Thyroid gland (tissue), 4 donors: ENCODE data around the gene ETV1. TPM values are rescaled to one million over a fixed set of nuclear protein-coding genes. Genes with fewer than 3 reads are reported as not detected.

Source experiments
- DNase-seq, 2 donors: peaks; one replicate each; pipeline ENCODE4 v3.0.0-alpha.2; 2019
- H3K27ac ChIP-seq, 3 donors: fragments of 200-600 bp; sonication (generic); 1 replicate in 2 of 3; 2 replicates in 1 of 3; pipeline ENCODE4 v1.5.1; 2016 to 2019; ENCODE audit warnings: mild to moderate bottlenecking in 1 of 3, moderate library complexity in 1 of 3
- H3K27me3 ChIP-seq: fragments of 200-600 bp; sonication (generic); one replicate; pipeline ENCODE4 v1.5.1; 2019
- H3K36me3 ChIP-seq, 2 donors: fragments of 200-600 bp; sonication (generic); one replicate each; pipeline ENCODE4 v1.5.1; 2016 to 2019
- H3K4me1 ChIP-seq, 2 donors: fragments of 200-600 bp; sonication (generic); one replicate each; pipeline ENCODE4 v1.5.1; 2017 to 2019
- H3K4me3 ChIP-seq, 3 donors: fragments of 200-600 bp; sonication (generic); replicated peaks in 1 of 3; 1 replicate in 2 of 3; 2 replicates in 1 of 3; pipeline ENCODE4 v1.5.1; 2016; ENCODE audit warnings: mild to moderate bottlenecking in 1 of 3
- H3K9me3 ChIP-seq: fragments of 200-600 bp; sonication (generic); one replicate; pipeline ENCODE4 v1.5.1; 2017
- CTCF ChIP-seq, 6 experiments: fragments of 200-600 bp in 3 of 6; fragments of 450-650 bp in 3 of 6; sonication (generic) in 3 of 6; IDR thresholded peaks; one replicate each; pipeline ENCODE4 v1.5.1; 2016 to 2019; ENCODE audit warnings: antibody characterized with exemption in 6 of 6, mild to moderate bottlenecking in 2 of 6, inconsistent platforms in 1 of 6, moderate library complexity in 1 of 6
- POLR2A ChIP-seq, 2 donors: fragments of 450-650 bp; IDR thresholded peaks; one replicate each; pipeline ENCODE4 v1.6.1; 2017; ENCODE audit warnings: antibody characterized with exemption in 2 of 2, mild to moderate bottlenecking in 2 of 2, moderate library complexity in 1 of 2
- WGBS, 2 donors: methylation state at CpG; one replicate each; pipeline ENCODE4 v1.1.5; 2017; 5-methylcytosine and 5-hydroxymethylcytosine counted together
- intact Hi-C: fragments of 100-400 bp; cut with DNase I; formaldehyde crosslinking; loops from one replicate; pipeline ENCODE4 v1.15.1; 2023
- small RNA-seq: library from RNA; depleted of rRNA; stranded (forward); fragments of <200 nt; gene quantifications from one replicate; pipeline ENCODE3, GENCODE V24; 2016
- total RNA-seq, 4 donors: library from RNA; depleted of rRNA; stranded (reverse); fragments of >200 nt; gene quantifications; one replicate each; pipeline ENCODE4 v1.2.3, GENCODE V29; 2016

ETV1 gene
- total RNA-seq, 4 donors from 2014 or later = 5.9 to 18.6 (median 9.4) TPM

GRCh38 chr7:13848681-13849131 is 140.8 kb downstream of the ETV1 start:
- no peak overlapping the region for H3K4me3 ChIP-seq
- intact Hi-C loops = no loop called here
- 75 to 85% methylated on average over 5 of the region's 5 CpGs for WGBS, 2 donors
- H3K9me3 ChIP-seq = no peaks in the 10 kb centered on the region
- TF ChIP-seq POLR2A (IDR thresholded peaks at IDR 0.05) = no peak
- no peak for TF ChIP-seq CTCF (IDR thresholded peaks at IDR 0.05)
- no peak overlapping the region for H3K27ac ChIP-seq
- no peaks in the 10 kb centered on the region for H3K36me3 ChIP-seq
- H3K4me1 ChIP-seq = no peaks in the 10 kb centered on the region
- no peak for DNase-seq
- H3K27me3 ChIP-seq = no peaks in the 10 kb centered on the region

DNA sequence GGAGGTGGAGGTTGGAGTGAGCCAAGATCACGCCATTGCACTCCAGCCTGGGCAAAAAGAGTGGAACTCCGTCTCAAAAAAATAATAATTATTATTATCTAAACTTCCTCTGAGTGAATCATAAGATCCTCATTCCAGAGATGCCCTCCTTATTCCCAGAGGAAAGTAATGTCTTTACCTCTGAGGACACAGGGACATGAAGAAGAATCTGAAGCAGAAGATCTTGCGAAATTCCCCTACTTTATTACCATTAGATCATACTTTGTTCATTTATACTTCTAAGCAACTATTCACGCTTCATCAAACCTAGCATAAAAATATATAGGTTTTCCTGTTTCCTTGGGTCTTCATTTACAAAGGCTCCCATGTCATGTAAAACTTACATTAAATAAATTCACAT is 143.1 kb downstream of the ETV1 start:
- intact Hi-C loops = no loop called here
- no peak overlapping the region for H3K27ac ChIP-seq
- no peaks in the 10 kb centered on the region for H3K9me3 ChIP-seq
- H3K4me3 ChIP-seq = no peak overlapping the region
- WGBS, 2 donors = 90 to 93% methylated on average over 4 of the region's 4 CpGs
- H3K4me1 ChIP-seq = no peaks in the 10 kb centered on the region
- no peaks in the 10 kb centered on the region for H3K36me3 ChIP-seq
- DNase-seq = no peak
- no peak for TF ChIP-seq POLR2A (IDR thresholded peaks at IDR 0.05)
- TF ChIP-seq CTCF (IDR thresholded peaks at IDR 0.05) = no peak
- H3K27me3 ChIP-seq = no peaks in the 10 kb centered on the region

DNA sequence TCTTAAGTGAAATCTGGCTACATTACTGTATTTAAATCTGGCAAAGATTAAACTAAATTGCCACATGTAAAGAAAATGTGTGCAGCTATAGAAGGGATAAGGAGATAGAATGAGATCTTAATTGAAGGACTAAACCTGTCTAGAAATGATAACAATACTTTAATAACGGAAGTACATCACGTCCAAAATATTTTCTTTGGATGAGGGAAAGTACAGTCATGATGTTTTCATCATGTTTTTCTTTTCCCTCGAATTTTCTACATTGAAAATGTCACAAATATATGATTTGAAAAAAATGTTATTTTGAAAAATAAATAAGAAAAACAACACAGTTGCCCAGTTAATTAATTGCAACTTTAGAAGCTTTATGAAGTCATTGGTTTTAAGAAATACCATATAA is 143.9 kb downstream of the ETV1 start:
- Histone ChIP-seq H3K4me1 (no peaks in the 10 kb centered on the region), H3K27me3 (no peaks in the 10 kb centered on the region), H3K36me3 (no peaks in the 10 kb centered on the region), H3K27ac (no peak overlapping the region), H3K9me3 (no peaks in the 10 kb centered on the region), H3K4me3 (no peak overlapping the region)
- no peak for DNase-seq
- no peak for TF ChIP-seq CTCF (IDR thresholded peaks at IDR 0.05)
- TF ChIP-seq POLR2A (IDR thresholded peaks at IDR 0.05) = no peak
- 81 to 85% methylated on average over 3 of the region's 3 CpGs for whole genome bisulfite sequencing, 2 donors
- intact Hi-C loops = no loop called here

DNA sequence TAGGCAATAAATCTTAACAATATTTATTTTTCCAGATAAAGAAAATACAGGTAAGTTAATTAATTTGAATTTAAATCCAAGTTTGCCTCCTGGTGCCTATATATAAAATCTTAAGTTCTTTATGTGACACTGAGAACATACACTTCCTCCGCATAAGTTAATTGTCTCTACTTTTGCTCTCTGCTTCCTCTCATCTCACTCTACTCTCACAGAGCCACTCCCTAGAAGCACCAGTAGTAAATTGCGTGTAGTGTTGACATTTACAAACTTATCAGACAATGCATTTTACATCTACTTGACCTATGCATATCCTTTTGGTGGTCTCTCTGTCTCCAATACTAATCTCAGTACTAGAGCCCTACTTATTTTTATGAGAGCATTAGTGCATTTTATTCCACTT is 144.5 kb downstream of the ETV1 start:
- intact Hi-C loops = no loop called here
- TF ChIP-seq CTCF (IDR thresholded peaks at IDR 0.05) = no peak
- TF ChIP-seq POLR2A (IDR thresholded peaks at IDR 0.05) = no peak
- Histone ChIP-seq H3K9me3 (no peaks in the 10 kb centered on the region), H3K27ac (no peak overlapping the region), H3K27me3 (no peaks in the 10 kb centered on the region), H3K36me3 (no peaks in the 10 kb centered on the region), H3K4me1 (no peaks in the 10 kb centered on the region), H3K4me3 (no peak overlapping the region)
- WGBS, 2 donors = 90 to 91% methylated on average over 2 of the region's 2 CpGs
- DNase-seq = no peak

DNA sequence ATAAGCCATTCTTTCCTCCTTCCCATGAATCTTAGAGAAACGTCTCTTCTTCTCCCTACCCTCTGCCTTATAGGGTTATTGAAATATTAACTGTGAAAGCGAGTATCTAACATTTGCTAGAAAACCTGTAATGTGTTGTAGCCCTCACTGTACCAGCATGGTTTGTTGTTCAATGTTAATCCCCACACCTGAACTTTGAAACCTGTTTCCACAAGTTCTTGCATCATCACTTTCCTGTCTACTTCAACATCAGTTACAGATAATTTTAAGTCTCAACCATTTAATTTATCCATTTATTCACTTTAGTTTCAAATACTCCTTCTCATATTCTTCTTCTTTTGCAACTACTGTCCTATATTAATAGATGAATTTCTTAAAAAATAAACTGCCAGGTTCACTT is 148.2 kb downstream of the ETV1 start:
- no peak for DNase-seq
- 89 to 94% methylated on average over 2 of the region's 2 CpGs for WGBS, 2 donors
- intact Hi-C loops = no loop called here
- H3K4me3 ChIP-seq = no peak overlapping the region
- no peak overlapping the region for H3K27ac ChIP-seq
- no peaks in the 10 kb centered on the region for H3K9me3 ChIP-seq
- no peaks in the 10 kb centered on the region for H3K27me3 ChIP-seq
- H3K4me1 ChIP-seq = no peaks in the 10 kb centered on the region
- TF ChIP-seq POLR2A (IDR thresholded peaks at IDR 0.05) = no peak
- H3K36me3 ChIP-seq = no peaks in the 10 kb centered on the region

Small RNA genes lying within 50 kb of the gene (small RNA-seq; reads per million reads assigned to genes)
- gene RF00019 = not detected
